ELF-1 (cell line): ENCODE measurements around the gene ADAT3.
"Not testable (repeated sequence)": the region's sequence is repeated elsewhere in the genome, so short reads cannot be mapped to it uniquely, and the experiment has no call there.

ENCODE experiments used
- DNase-seq: peaks from one replicate; pipeline ENCODE4 v3.0.0-alpha.2; 2016; ENCODE audit warnings: low read depth, low spot score

The ADAT3 gene

GRCh38 chr19:1882786-1883692 is 22.2 kb upstream of the ADAT3 start:
- DNase-seq, result no peak

GRCh38 chr19:1883784-1884183 is 21.4 kb upstream of the ADAT3 start:
- DNase-seq, result no peak

- peak; percentile 72 for DNase-seq
These were observed 20.9 kb upstream of the ADAT3 start for GRCh38 chr19:1884291-1884718.

GRCh38 chr19:1884719-1885334 is 20.4 kb upstream of the ADAT3 start:
- DNase-seq, result no peak

GRCh38 chr19:1885398-1886119 is 19.6 kb upstream of the ADAT3 start, which contains the start of gene ABHD17A:
ABHD17A (minus strand) TSS chr19:1885496; CDS start chr19:1881566, 3,930 bp downstream.
- DNase-seq, result peak; percentile 95

- DNase-seq, result not testable (repeated sequence)
These were observed 18.8 kb upstream of the ADAT3 start for GRCh38 chr19:1886360-1886759.

- no peak for DNase-seq
These were observed 16.8 kb upstream of the ADAT3 start for GRCh38 chr19:1888385-1888784.

- DNase-seq, result no peak
These were observed 15.3 kb upstream of the ADAT3 start for GRCh38 chr19:1889907-1890306.

GRCh38 chr19:1893791-1894190 is 11.4 kb upstream of the ADAT3 start:
- no peak for DNase-seq

- DNase-seq, result no peak
These were observed 8.7 kb upstream of the ADAT3 start for GRCh38 chr19:1896508-1896907.

GRCh38 chr19:1901940-1902404 is 3.2 kb upstream of the ADAT3 start:
- peak; percentile 61 for DNase-seq

- no peak for DNase-seq
These were observed 2.3 kb upstream of the ADAT3 start for GRCh38 chr19:1902923-1903322.

GRCh38 chr19:1904860-1905109 is 414 bp upstream of the ADAT3 start:
- DNase-seq, result no peak

- DNase-seq, result no peak
These were observed 720 bp downstream of the ADAT3 start for GRCh38 chr19:1905863-1906375.

- DNase-seq, result peak; percentile 78
These were observed 1.9 kb downstream of the ADAT3 start for GRCh38 chr19:1906985-1907562.

- no peak for DNase-seq
These were observed 2.6 kb downstream of the ADAT3 start for GRCh38 chr19:1907563-1908363.

- no peak for DNase-seq
These were observed 3.1 kb downstream of the ADAT3 start for GRCh38 chr19:1908364-1908678.

- no peak for DNase-seq
These were observed 4.5 kb downstream of the ADAT3 start for GRCh38 chr19:1909761-1910080.

- no peak for DNase-seq
These were observed 5.0 kb downstream of the ADAT3 start for GRCh38 chr19:1910177-1910576.

GRCh38 chr19:1911098-1911497 is 5.9 kb downstream of the ADAT3 start:
- DNase-seq, result no peak

- DNase-seq, result no peak
These were observed 6.8 kb downstream of the ADAT3 start for GRCh38 chr19:1911995-1912394.
